Stimulated activated CD4-positive, alpha-beta T cell treated with anti-CD3 and anti-CD28 coated beads, Interleukin-1b, Interleukin-23, amount 100 ng/mL, for 4 hours (primary cell): ENCODE results near the gene FAM151B.
"Not testable (repeated sequence)": the region's sequence is repeated elsewhere in the genome, so short reads cannot be mapped to it uniquely, and the experiment has no call there.

Experiments used
- DNase-seq, 2 donors: peaks; one replicate each; pipeline ENCODE4 v3.0.0-alpha.2; 2020; ENCODE audit warnings: low read depth in 2 of 2

The FAM151B gene

GRCh38 chr5:80487829-80488721 is at the start of gene FAM151B:
FAM151B (plus strand) TSS chr5:80488100; CDS start chr5:80488124, 24 bp downstream.
- peak; percentile 50 to 71 for DNase-seq

GRCh38 chr5:80438739-80439138 is 49.2 kb upstream of the FAM151B start:
- no peak for DNase-seq

GRCh38 chr5:80439213-80439612 is 48.7 kb upstream of the FAM151B start:
- DNase-seq = no peak

GRCh38 chr5:80442742-80443141 is 45.2 kb upstream of the FAM151B start:
- no peak for DNase-seq

GRCh38 chr5:80453366-80453765 is 34.5 kb upstream of the FAM151B start:
- DNase-seq = no peak

GRCh38 chr5:80463269-80463668 is 24.6 kb upstream of the FAM151B start:
- no peak for DNase-seq

- no peak for DNase-seq
These were observed 21.0 kb upstream of the FAM151B start for GRCh38 chr5:80466669-80467485.

GRCh38 chr5:80468131-80468530 is 19.8 kb upstream of the FAM151B start:
- DNase-seq = no peak

GRCh38 chr5:80470631-80471030 is 17.3 kb upstream of the FAM151B start:
- not testable (repeated sequence) for DNase-seq

- no peak for DNase-seq
These were observed 13.0 kb upstream of the FAM151B start for GRCh38 chr5:80474929-80475328.

- no peak for DNase-seq
These were observed 8.2 kb upstream of the FAM151B start for GRCh38 chr5:80479713-80480112.

- no peak for DNase-seq
These were observed 7.5 kb upstream of the FAM151B start for GRCh38 chr5:80480354-80480753.

GRCh38 chr5:80481019-80481893 is 6.6 kb upstream of the FAM151B start:
- DNase-seq = no peak

GRCh38 chr5:80482578-80482977 is 5.3 kb upstream of the FAM151B start:
- no peak for DNase-seq

GRCh38 chr5:80483636-80484232 is 4.2 kb upstream of the FAM151B start:
- no peak for DNase-seq

- no peak for DNase-seq
These were observed 464 bp upstream of the FAM151B start for GRCh38 chr5:80487444-80487828.

- no peak for DNase-seq
These were observed 3.4 kb downstream of the FAM151B start for GRCh38 chr5:80491296-80491695.

- no peak for DNase-seq
These were observed 4.8 kb downstream of the FAM151B start for GRCh38 chr5:80492741-80493140.

GRCh38 chr5:80493443-80493842 is 5.5 kb downstream of the FAM151B start:
- DNase-seq = not testable (repeated sequence)

- DNase-seq = no peak
These were observed 8.0 kb downstream of the FAM151B start for GRCh38 chr5:80495891-80496290.

GRCh38 chr5:80502800-80503199 is 14.9 kb downstream of the FAM151B start:
- DNase-seq = no peak
